Chondrocyte (in vitro differentiated cells): ENCODE measurements around the gene DNAJB8. TPM values are rescaled to one million over a fixed set of nuclear protein-coding genes. Genes with fewer than 3 reads are reported as not detected.

Experiments
- DNase-seq: peaks from one replicate; pipeline ENCODE4 v3.0.0; 2021; ENCODE audit warnings: mixed read lengths, low spot score
- H3K27ac Mint-ChIP-seq: one replicate; pipeline ENCODE4 v1.8.0; 2021; ENCODE audit warnings: mild to moderate bottlenecking, moderate library complexity, mixed read lengths; ENCODE audit not compliant: unreplicated experiment
- H3K27me3 Mint-ChIP-seq: 2 replicates; pipeline ENCODE4 v1.8.0; 2021; ENCODE audit warnings: low read depth, mixed read lengths
- H3K36me3 Mint-ChIP-seq: 2 replicates; pipeline ENCODE4 v1.8.0; 2021; ENCODE audit warnings: low read depth, mixed read lengths
- H3K4me1 Mint-ChIP-seq: 2 replicates; pipeline ENCODE4 v1.8.0; 2021; ENCODE audit warnings: low read depth, mild to moderate bottlenecking, mixed read lengths
- H3K4me3 Mint-ChIP-seq: one replicate; pipeline ENCODE4 v1.8.0; 2021; ENCODE audit warnings: mild to moderate bottlenecking, moderate library complexity, mixed read lengths; ENCODE audit not compliant: unreplicated experiment
- H3K9me3 Mint-ChIP-seq: 2 replicates; pipeline ENCODE4 v1.8.0; 2021; ENCODE audit warnings: low read depth, mixed read lengths
- total RNA-seq: library from RNA; stranded (reverse); gene quantifications from 3 replicates; pipeline ENCODE4 v1.2.1, GENCODE V29; 2021
- TF ChIP-seq, protein P1 (sequence below): fragments of 200-600 bp; sonication (generic); IDR thresholded peaks from 2 replicates; pipeline ENCODE4 v1.5.0; 2021; ENCODE audit warnings: antibody characterized with exemption, mild to moderate bottlenecking, moderate library complexity

DNAJB8 gene
- total RNA-seq, 1 donor from 2014 or later = not detected

DNA sequence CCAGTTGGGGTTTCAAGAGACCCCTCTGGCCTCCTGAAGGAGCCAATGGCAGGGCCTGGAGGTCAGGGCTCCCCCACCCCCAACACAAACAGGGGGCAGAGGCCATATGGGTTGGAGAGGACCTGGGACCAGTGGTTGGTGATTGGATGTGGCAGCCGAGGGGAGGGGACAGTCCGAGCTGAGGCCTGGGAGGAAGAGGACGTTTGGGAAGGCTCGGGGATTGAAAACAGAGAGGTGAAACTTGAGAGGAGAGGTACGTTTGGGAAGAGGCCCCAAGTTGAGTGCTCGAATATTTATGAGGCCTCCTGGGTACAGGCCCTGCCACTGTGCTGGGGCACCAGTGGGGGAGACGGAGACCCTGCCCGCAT is 53.7 kb downstream of the DNAJB8 start:
- DNase-seq = no peak
- Mint-ChIP-seq H3K9me3 (no peaks in the 10 kb centered on the region), H3K36me3 (peaks cover 3% of the 10 kb centered on the region), H3K27ac (no peak overlapping the region), H3K4me3 (no peak overlapping the region), H3K27me3 (peaks cover 6% of the 10 kb centered on the region), H3K4me1 (peaks cover 12% of the 10 kb centered on the region)
- TF ChIP-seq, protein P1, sequence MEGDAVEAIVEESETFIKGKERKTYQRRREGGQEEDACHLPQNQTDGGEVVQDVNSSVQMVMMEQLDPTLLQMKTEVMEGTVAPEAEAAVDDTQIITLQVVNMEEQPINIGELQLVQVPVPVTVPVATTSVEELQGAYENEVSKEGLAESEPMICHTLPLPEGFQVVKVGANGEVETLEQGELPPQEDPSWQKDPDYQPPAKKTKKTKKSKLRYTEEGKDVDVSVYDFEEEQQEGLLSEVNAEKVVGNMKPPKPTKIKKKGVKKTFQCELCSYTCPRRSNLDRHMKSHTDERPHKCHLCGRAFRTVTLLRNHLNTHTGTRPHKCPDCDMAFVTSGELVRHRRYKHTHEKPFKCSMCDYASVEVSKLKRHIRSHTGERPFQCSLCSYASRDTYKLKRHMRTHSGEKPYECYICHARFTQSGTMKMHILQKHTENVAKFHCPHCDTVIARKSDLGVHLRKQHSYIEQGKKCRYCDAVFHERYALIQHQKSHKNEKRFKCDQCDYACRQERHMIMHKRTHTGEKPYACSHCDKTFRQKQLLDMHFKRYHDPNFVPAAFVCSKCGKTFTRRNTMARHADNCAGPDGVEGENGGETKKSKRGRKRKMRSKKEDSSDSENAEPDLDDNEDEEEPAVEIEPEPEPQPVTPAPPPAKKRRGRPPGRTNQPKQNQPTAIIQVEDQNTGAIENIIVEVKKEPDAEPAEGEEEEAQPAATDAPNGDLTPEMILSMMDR = no peak

Other genes with a start within 250 kb of the DNAJB8 start
- 0.10 to 0.44 TPM in 2 of 3 replicates, not detected in the other for gene GATA2, start 26.3 kb upstream of the DNAJB8 start, total RNA-seq
- 209 to 293 TPM (median 213 TPM) in 3 replicates for gene RPN1, start 183.9 kb upstream of the DNAJB8 start, total RNA-seq